PFSK-1 (cell line): ENCODE results near the gene STT3A.

ENCODE experiments used
- FOXP2 ChIP-seq: optimal IDR thresholded peaks from 2 replicates; pipeline ENCODE3; 2011; ENCODE audit warnings: borderline replicate concordance, control low read depth, inconsistent platforms; ENCODE audit not compliant: insufficient read depth; ENCODE audit errors: extremely low read length, extremely low read depth
- POLR2AphosphoS5 ChIP-seq: IDR thresholded peaks from 2 replicates; pipeline ENCODE4 v1.6.1; 2012; ENCODE audit warnings: low read depth, mild to moderate bottlenecking, control low read depth, low read length, moderate library complexity
- REST ChIP-seq, 2 experiments: IDR thresholded peaks; 2 replicates each; pipeline versions ENCODE4 v1.6.1 to v1.8.0; 2011 to 2012; ENCODE audit warnings: low read depth in 2 of 2, low read length in 2 of 2, control low read depth in 1 of 2, inconsistent platforms in 1 of 2, mild to moderate bottlenecking in 1 of 2, moderate library complexity in 1 of 2; ENCODE audit not compliant: insufficient read depth in 1 of 2
- SIN3A ChIP-seq: IDR thresholded peaks from 2 replicates; pipeline ENCODE4 v1.6.1; 2012; ENCODE audit warnings: mild to moderate bottlenecking, low read length, moderate library complexity, borderline replicate concordance; ENCODE audit not compliant: insufficient read depth
- TAF1 ChIP-seq: IDR thresholded peaks from 2 replicates; pipeline ENCODE4 v1.6.1; 2012; ENCODE audit warnings: low read length, control low read depth, borderline replicate concordance; ENCODE audit not compliant: insufficient read depth

Gene STT3A

GRCh38 chr11:125572916-125573315 is 19.7 kb upstream of the STT3A start:
- TF ChIP-seq FOXP2 = no peak
- no peak for TF ChIP-seq SIN3A

DNA sequence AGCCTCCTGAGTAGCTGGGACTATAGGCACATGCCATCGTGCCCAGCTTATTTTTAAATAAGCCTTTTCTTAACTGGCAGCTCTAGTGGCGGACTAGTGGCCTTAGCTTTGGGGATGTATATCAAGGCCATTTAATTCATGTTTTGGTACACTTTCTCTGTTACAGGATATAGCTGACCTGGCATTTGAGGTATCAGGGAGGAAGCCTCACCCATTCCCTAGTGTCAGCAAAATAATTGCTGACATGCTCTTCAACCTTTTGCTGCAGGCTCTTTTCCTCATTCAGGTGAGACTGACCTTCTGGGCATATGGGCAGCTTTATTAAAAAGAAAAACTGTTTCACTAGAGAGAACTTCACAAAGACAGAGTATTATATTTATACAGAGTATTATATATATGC is 13.9 kb upstream of the STT3A start:
- TF ChIP-seq TAF1 (no peak), REST (IDR thresholded peaks at IDR 0.05; ENCODE audit: insufficient read depth in 1 of 2, low read depth in 2 of 2, low read length in 2 of 2) (no peak), FOXP2 (no peak), SIN3A (no peak)

DNA sequence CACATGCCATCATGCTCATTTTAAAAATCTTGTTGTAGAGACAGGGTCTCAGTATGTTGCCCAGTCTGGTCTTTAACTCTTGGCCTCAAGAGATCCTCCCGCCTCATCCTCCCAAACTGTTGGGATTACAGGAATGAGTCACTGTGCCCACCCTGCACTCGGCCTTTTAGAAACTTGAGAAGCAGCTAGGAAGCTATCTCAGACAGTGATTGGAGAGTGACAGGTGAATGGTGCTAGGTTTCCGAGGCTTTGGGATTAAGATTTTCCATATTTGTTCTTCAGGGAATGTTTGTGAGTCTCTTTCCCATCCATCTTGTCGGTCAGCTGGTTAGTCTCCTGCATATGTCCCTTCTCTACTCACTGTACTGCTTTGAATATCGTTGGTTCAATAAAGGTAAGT is 12.8 kb upstream of the STT3A start:
- TF ChIP-seq TAF1 (no peak), SIN3A (no peak), POLR2AphosphoS5 (no peak), REST (IDR thresholded peaks at IDR 0.05; ENCODE audit: insufficient read depth in 1 of 2, low read depth in 2 of 2, low read length in 2 of 2) (no peak), FOXP2 (no peak)

GRCh38 chr11:125583496-125583895 is 9.2 kb upstream of the STT3A start:
- TF ChIP-seq FOXP2 (no peak), SIN3A (no peak), POLR2AphosphoS5 (no peak), TAF1 (no peak), REST (IDR thresholded peaks at IDR 0.05; ENCODE audit: insufficient read depth in 1 of 2, low read depth in 2 of 2, low read length in 2 of 2) (no peak)

DNA sequence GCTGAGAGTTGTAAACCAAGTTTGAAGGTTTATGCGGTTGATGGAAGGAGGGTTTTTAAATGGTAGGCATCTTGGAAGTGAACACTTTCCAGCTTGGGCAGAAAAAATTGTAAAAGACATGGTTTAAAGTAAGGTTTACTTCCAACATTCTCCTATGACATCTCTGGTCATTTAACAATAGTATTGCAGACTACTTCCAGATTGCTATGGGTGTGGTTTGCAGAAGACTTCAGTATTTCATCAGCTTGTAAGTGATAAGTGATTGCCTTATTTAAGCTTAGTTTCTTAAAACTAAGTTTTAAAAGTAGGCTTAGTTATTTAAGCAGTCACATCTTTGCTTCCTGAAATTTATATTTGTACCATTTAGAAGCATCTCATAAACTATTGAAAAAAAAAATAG is 7.2 kb upstream of the STT3A start:
- TF ChIP-seq TAF1 (no peak), FOXP2 (no peak), POLR2AphosphoS5 (no peak), REST (IDR thresholded peaks at IDR 0.05; ENCODE audit: insufficient read depth in 1 of 2, low read depth in 2 of 2, low read length in 2 of 2) (no peak), SIN3A (no peak)

GRCh38 chr11:125586623-125587022 is 6.0 kb upstream of the STT3A start:
- TF ChIP-seq FOXP2 (no peak), POLR2AphosphoS5 (no peak), TAF1 (no peak), REST (IDR thresholded peaks at IDR 0.05; ENCODE audit: insufficient read depth in 1 of 2, low read depth in 2 of 2, low read length in 2 of 2) (no peak), SIN3A (no peak)
